K562 (cell line): ENCODE measurements around the gene RPS15A. TPM values are rescaled to one million over a fixed set of nuclear protein-coding genes. Genes with fewer than 3 reads are reported as not detected.

ENCODE experiments used
- ARNT ChIP-seq, 2 experiments: fragments of 450-650 bp; IDR thresholded peaks; 2 replicates each; pipeline ENCODE4 v1.6.1; 2016; ENCODE audit warnings: mild to moderate bottlenecking in 1 of 2
- CAMTA2 ChIP-seq: fragments of 250-450 bp; sonication (Bioruptor Pico); conservative IDR thresholded peaks from 2 replicates; pipeline ENCODE4 v1.5.1; 2022
- CBX8 ChIP-seq: fragments of 200-600 bp; sonication (generic); IDR thresholded peaks from 2 replicates; pipeline ENCODE4 v1.6.1; 2012; ENCODE audit warnings: borderline replicate concordance, mixed run types, low read depth, mild to moderate bottlenecking, moderate library complexity, mixed read lengths, low read length, control low read depth, inconsistent platforms; ENCODE audit not compliant: poor library complexity, severe bottlenecking; ENCODE audit errors: extremely low read depth
- L3MBTL2 ChIP-seq: fragments of 450-650 bp; IDR thresholded peaks from 2 replicates; pipeline ENCODE4 v1.6.1; 2016; ENCODE audit warnings: mild to moderate bottlenecking, moderate library complexity
- MIER1 ChIP-seq: fragments of 450-650 bp; IDR thresholded peaks from 2 replicates; pipeline ENCODE4 v1.6.1; 2016; ENCODE audit warnings: antibody characterized with exemption, mild to moderate bottlenecking, low read depth
- polyA plus RNA-seq, 8 experiments: library from polyadenylated mRNA; depleted of rRNA in 4 of 8; stranded (reverse) in 5 of 8; unstranded in 3 of 8; fragments of >200 nt; fragmentation: Nextera tagmentation in 2 of 8; fragmentation: Illumina TruSeq in 1 of 8; extraction: Ambion mirVana in 2 of 8; extraction: Trizol in 1 of 8; gene quantifications; 2 replicates each; pipeline versions ENCODE4 v1.2.1 to v1.2.3, GENCODE V29; 2011 to 2014; ENCODE audit warnings: inconsistent platforms in 1 of 8, missing spikeins in 1 of 8
- total RNA-seq, 7 experiments: library from RNA; depleted of rRNA in 6 of 7; stranded (reverse); fragments of >200 nt in 6 of 7; fragmentation: Illumina TruSeq in 2 of 7; extraction: Trizol in 2 of 7; gene quantifications; 2 replicates each; pipeline versions ENCODE4 v1.2.1 to v1.2.3, GENCODE V29; 2011 to 2021; ENCODE audit warnings: low replicate concordance in 1 of 7
- TF ChIP-seq, protein P1 (sequence below): sonication (generic); formaldehyde crosslinking; IDR thresholded peaks from 2 replicates; pipeline ENCODE4 v1.8.1; 2023; ENCODE audit warnings: mild to moderate bottlenecking, missing genetic modification reagents
- TF ChIP-seq, protein P2 (sequence below): fragments of 250-450 bp; sonication (Bioruptor Pico); IDR thresholded peaks from 2 replicates; pipeline ENCODE4 v1.4.0; 2020

RPS15A gene
- total and polyA plus RNA-seq, 9 of the 15 experiments (the other 6 are each of a cell fraction or from before 2014, with no cell fraction given): 1,397 to 5,474 (median 2,798) TPM

DNA sequence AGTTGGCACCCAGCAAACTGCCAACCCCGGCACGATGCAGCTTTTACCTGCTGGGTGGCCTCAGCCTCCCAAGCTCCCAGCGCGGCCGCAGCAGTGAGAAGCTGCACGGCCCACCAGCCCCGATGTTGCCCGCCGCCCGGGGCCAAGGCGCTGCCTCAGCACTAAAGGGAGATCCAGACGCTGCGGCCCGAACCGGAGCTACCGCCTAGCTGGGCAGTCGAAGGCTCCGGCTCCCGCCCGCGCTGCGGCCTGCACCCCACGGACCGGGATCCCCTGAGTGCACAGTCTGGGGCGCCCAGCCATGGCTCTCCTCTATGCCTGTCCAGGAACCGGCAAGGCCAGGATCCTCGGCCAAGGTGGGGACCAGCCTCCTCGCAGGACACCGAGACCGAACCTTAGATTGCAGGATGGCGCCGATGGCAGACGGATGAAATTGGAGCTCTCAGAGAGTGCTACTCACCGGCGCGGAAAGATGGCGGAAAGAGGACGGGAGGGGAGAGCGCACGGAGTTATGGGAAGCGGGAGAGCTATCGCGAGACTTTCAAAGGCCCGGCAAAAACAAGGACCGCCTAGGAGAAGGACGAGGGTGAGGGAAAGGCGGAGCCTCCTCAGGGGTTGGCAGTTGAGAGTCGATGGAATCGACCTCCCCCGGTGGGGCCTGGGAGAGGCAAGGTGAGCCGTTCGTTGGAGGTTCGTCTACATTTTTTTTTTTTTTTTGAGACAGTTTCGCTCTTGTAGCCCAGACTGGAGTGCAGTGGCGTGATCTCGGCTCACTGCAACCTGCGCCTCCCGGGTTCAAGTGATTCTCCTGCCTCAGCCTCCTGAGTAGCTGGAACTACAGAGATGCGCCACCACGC lies at the start of gene RPS15A (continued):
- TF ChIP-seq CBX8 (no peak), ARNT (IDR thresholded peaks at IDR 0.05) (peak in 1 of 2 experiments; percentile 23; a peak in 2 of 4 replicates), L3MBTL2 (peak; percentile 86), MIER1 (no peak), CAMTA2 (CRISPR knock-in tag) (no peak)
- TF ChIP-seq, protein P1, sequence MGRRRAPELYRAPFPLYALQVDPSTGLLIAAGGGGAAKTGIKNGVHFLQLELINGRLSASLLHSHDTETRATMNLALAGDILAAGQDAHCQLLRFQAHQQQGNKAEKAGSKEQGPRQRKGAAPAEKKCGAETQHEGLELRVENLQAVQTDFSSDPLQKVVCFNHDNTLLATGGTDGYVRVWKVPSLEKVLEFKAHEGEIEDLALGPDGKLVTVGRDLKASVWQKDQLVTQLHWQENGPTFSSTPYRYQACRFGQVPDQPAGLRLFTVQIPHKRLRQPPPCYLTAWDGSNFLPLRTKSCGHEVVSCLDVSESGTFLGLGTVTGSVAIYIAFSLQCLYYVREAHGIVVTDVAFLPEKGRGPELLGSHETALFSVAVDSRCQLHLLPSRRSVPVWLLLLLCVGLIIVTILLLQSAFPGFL (CRISPR knock-in tag): no peak
- TF ChIP-seq, protein P2, sequence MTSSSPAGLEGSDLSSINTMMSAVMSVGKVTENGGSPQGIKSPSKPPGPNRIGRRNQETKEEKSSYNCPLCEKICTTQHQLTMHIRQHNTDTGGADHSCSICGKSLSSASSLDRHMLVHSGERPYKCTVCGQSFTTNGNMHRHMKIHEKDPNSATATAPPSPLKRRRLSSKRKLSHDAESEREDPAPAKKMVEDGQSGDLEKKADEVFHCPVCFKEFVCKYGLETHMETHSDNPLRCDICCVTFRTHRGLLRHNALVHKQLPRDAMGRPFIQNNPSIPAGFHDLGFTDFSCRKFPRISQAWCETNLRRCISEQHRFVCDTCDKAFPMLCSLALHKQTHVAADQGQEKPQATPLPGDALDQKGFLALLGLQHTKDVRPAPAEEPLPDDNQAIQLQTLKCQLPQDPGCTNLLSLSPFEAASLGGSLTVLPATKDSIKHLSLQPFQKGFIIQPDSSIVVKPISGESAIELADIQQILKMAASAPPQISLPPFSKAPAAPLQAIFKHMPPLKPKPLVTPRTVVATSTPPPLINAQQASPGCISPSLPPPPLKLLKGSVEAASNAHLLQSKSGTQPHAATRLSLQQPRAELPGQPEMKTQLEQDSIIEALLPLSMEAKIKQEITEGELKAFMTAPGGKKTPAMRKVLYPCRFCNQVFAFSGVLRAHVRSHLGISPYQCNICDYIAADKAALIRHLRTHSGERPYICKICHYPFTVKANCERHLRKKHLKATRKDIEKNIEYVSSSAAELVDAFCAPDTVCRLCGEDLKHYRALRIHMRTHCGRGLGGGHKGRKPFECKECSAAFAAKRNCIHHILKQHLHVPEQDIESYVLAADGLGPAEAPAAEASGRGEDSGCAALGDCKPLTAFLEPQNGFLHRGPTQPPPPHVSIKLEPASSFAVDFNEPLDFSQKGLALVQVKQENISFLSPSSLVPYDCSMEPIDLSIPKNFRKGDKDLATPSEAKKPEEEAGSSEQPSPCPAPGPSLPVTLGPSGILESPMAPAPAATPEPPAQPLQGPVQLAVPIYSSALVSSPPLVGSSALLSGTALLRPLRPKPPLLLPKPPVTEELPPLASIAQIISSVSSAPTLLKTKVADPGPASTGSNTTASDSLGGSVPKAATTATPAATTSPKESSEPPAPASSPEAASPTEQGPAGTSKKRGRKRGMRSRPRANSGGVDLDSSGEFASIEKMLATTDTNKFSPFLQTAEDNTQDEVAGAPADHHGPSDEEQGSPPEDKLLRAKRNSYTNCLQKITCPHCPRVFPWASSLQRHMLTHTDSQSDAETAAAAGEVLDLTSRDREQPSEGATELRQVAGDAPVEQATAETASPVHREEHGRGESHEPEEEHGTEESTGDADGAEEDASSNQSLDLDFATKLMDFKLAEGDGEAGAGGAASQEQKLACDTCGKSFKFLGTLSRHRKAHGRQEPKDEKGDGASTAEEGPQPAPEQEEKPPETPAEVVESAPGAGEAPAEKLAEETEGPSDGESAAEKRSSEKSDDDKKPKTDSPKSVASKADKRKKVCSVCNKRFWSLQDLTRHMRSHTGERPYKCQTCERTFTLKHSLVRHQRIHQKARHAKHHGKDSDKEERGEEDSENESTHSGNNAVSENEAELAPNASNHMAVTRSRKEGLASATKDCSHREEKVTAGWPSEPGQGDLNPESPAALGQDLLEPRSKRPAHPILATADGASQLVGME (CRISPR knock-in tag): 0 out of 2 replicates have a peak, but pooled peaks have one; percentile 68
